ENCODE results near the gene PDGFC. TPM values are rescaled to one million over a fixed set of nuclear protein-coding genes. Genes with fewer than 3 reads are reported as not detected.

PDGFC gene
- total and polyA plus RNA-seq, 5 experiments from 2014 or later, result not detected

DNA sequence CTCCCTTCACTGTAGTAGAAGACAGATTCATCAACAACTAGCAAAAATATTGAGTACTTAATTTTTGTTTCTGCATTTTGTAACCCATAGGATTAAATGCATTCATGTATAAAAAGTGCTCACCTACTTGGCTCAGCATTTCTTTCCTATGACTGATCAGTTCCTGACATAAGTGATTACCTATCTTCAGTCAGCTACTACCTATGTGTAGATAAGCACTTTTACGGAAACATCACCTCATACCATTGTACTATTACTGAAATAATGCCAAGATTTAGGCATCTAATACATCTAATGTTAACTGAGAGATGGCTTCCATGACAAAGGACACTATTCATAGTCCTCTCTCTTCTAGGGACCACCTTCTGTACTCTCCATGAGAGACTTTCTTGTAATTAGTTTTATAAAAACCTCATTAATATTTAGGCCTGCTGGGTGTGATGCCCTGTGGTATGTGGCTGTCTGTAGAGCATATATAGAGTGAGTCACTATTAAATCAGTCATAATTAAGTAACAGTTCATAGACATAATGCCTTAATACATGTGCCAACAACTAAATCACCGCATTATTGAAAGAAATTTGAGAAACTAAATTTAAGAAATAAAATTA lies 147.0 kb downstream of the PDGFC start:
- POLR2A ChIA-PET, result no interaction called here
- peaks cover 0 to 14% (median 0%) of the 10 kb centered on the region in 9 donors for H3K9me3 Mint-ChIP-seq
- H3K4me3 Mint-ChIP-seq, result no peak overlapping the region
- ATAC-seq (no peak), DNase-seq (no peak)
- H3K27me3 Mint-ChIP-seq, result no peaks in the 10 kb centered on the region
- no peak overlapping the region for H3K27ac Mint-ChIP-seq
- H3K4me1 Mint-ChIP-seq, result no peaks in the 10 kb centered on the region
- H3K36me3 Mint-ChIP-seq, result no peaks in the 10 kb centered on the region

DNA sequence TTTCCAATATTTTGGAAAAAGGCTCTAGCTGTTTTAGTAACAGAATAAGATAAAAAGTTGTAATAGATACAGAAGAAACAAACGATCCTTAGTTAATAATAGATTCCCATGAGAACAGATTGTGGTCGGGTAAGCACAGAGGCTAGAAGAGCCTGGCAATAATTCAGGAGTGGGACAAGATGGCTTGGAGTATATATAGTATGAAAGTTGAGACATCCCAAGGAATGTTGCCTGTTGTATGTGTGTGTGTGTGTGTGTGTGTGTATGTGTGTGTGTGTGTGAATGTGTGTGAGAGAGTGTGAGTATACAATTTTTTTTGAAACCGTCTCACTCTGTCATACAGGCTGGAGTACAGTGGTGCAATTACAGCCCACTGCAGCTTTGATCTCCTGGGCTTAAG lies 150.7 kb downstream of the PDGFC start:
- Mint-ChIP-seq H3K27me3 (no peaks in the 10 kb centered on the region), H3K27ac (no peak overlapping the region), H3K9me3 (peaks cover 0 to 11% (median 0%) of the 10 kb centered on the region in 9 donors), H3K36me3 (no peaks in the 10 kb centered on the region), H3K4me1 (no peaks in the 10 kb centered on the region), H3K4me3 (no peak overlapping the region)
- POLR2A ChIA-PET, result no interaction called here
- DNase-seq (no peak), ATAC-seq (no peak)

DNA sequence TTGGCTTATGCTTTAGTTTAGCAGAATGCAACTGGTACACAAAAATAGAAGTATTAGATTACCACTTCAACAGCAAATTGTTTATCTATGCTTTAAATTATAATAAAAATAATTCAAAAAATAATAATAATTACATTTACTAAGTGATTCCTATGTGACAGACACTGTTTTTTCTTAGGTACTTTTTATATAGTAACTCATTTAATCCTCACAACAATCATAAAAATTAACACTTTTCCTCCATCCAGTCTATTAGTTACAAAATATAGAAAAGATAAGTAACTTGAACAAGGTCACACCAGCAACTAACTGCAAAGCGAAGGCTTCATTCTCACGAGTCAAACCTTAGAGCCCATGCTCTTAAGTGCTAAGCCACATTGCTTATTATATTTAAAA lies 155.2 kb downstream of the PDGFC start:
- ATAC-seq (no peak), DNase-seq (no peak)
- Mint-ChIP-seq H3K36me3 (no peaks in the 10 kb centered on the region), H3K27me3 (no peaks in the 10 kb centered on the region), H3K4me3 (no peak overlapping the region), H3K4me1 (no peaks in the 10 kb centered on the region), H3K9me3 (peaks cover 0 to 12% (median 6%) of the 10 kb centered on the region in 9 donors), H3K27ac (no peak overlapping the region)
- POLR2A ChIA-PET, result no interaction called here

DNA sequence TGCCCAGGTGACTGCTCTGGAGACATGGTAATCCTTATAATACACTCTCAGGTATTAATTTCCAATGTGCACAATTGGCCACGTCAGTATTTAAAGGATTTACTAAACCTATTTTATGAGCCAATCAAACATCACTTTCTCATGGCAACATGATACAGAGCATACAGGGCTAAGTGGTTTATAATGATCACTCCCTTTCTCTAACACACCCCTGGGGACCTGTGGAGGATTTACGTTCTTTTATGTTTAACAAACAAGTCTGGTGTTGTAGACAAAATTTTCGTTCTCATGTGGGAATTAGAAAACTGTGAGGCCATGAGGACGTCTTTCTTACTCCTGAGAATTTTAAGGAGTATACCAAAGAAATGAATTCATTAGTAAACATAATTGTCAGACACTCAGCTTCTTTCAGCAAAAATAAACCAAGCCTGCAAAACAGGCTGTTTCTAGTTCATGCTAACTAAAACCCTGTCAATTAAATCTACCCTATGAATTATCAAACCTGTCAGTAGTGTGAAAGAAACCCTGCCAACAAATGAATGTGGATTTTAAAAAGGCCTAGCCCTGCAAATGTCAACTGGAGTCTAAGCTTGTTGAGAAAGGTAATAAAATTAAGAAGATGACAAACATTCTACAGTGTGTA lies 155.8 kb downstream of the PDGFC start:
- Mint-ChIP-seq H3K36me3 (no peaks in the 10 kb centered on the region), H3K9me3 (peaks cover 0 to 13% (median 3%) of the 10 kb centered on the region in 9 donors), H3K4me1 (no peaks in the 10 kb centered on the region), H3K27me3 (no peaks in the 10 kb centered on the region), H3K27ac (no peak overlapping the region), H3K4me3 (no peak overlapping the region)
- POLR2A ChIA-PET, result no interaction called here
- ATAC-seq, result no peak
- DNase-seq, result no peak

DNA sequence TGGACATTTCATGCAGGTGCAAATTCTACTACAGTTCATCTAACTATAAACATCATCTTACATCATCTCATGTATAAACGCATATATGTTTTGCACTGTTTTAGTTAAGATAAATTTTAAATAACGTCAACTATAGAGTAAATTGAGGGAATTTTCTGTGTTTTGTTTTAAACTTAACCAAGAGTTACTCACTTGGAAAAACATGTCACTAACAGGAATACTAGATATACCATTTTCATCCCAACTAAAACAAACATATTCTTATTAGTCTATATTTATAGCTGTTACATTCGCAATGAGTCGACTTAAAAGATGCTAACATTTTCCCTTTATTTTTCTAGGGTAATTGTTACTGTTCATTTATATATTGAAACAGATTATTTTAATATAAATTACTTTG lies 159.6 kb downstream of the PDGFC start:
- POLR2A ChIA-PET, result no interaction called here
- Mint-ChIP-seq H3K4me1 (no peaks in the 10 kb centered on the region), H3K36me3 (no peaks in the 10 kb centered on the region), H3K4me3 (no peak overlapping the region), H3K27ac (no peak overlapping the region), H3K9me3 (peaks cover 0 to 8% (median 0%) of the 10 kb centered on the region in 9 donors), H3K27me3 (no peaks in the 10 kb centered on the region)
- ATAC-seq, result no peak
- no peak for DNase-seq

DNA sequence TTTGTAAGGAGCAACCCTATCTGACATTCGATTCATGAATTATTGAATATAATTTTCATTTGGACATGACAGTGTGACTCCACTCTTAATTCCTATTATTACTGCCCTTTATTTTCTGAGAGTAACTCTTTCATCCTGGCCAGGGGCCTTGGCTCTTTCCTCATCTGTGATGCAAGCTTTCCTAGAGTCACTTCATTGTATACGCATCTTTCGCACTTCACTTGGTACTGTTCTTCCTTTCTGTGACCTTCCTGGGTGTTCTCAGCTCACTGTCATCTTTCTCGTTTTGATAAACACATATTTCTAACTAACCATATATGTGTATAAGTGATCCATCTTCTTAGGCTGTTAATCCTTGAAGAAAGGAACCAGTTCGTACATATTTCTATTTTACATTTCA lies 160.3 kb downstream of the PDGFC start:
- H3K36me3 Mint-ChIP-seq, result no peaks in the 10 kb centered on the region
- H3K4me3 Mint-ChIP-seq, result no peak overlapping the region
- no peaks in the 10 kb centered on the region for H3K4me1 Mint-ChIP-seq
- ATAC-seq (no peak), DNase-seq (no peak)
- H3K27me3 Mint-ChIP-seq, result no peaks in the 10 kb centered on the region
- no peak overlapping the region for H3K27ac Mint-ChIP-seq
- H3K9me3 Mint-ChIP-seq, result peaks cover 0 to 8% (median 0%) of the 10 kb centered on the region in 9 donors
- POLR2A ChIA-PET, result no interaction called here

DNA sequence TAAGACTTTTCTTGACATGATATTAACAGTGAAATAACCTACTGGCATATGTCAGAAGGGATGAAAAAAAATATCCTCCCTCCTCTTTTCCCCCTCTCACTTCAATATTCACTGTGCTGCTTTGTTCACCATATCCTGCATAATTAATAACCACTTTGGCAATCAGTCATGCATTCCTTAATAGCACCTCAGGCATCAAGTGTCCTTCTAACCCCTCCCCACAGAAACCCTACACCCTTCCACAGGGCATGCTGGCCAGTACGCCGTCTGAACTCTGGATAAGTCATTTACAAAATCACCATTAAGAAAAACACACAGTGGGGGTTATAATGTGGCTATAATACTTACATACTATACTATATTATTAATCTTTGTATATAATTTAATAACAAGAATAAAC lies 165.9 kb downstream of the PDGFC start:
- peaks cover 0 to 2% (median 0%) of the 10 kb centered on the region in 9 donors for H3K9me3 Mint-ChIP-seq

DNA sequence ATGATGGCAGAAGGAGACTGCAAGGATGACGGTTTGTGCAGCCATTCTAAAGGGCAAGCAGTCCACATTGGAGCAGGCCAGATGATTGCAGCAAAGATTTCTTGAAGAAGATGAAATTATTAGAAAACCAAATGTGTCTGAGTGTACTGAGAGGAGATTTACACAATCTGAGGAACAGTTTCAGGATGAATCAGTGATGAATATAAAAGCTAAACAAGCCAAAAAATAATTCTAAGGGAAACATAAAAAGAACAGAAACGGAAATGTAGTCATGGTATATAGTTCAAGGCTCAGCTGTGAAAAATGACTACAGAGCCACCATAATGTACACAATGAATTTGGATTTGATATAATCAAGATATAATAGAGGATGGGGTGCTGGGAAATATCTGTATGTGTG lies 168.5 kb downstream of the PDGFC start:
- Mint-ChIP-seq H3K27me3 (no peaks in the 10 kb centered on the region), H3K4me3 (no peak overlapping the region), H3K36me3 (no peaks in the 10 kb centered on the region), H3K4me1 (no peaks in the 10 kb centered on the region), H3K9me3 (peaks cover 0 to 2% (median 0%) of the 10 kb centered on the region in 9 donors), H3K27ac (no peak overlapping the region)
- ATAC-seq (no peak), DNase-seq (no peak)
- POLR2A ChIA-PET, result no interaction called here

More for the DNA sequence above, 165.9 kb downstream of the PDGFC start:
- Mint-ChIP-seq H3K4me1 (no peaks in the 10 kb centered on the region), H3K4me3 (no peak overlapping the region), H3K27ac (no peak overlapping the region), H3K36me3 (no peaks in the 10 kb centered on the region), H3K27me3 (no peaks in the 10 kb centered on the region)
- ATAC-seq (no peak), DNase-seq (no peak)
- POLR2A ChIA-PET, result no interaction called here

DNA sequence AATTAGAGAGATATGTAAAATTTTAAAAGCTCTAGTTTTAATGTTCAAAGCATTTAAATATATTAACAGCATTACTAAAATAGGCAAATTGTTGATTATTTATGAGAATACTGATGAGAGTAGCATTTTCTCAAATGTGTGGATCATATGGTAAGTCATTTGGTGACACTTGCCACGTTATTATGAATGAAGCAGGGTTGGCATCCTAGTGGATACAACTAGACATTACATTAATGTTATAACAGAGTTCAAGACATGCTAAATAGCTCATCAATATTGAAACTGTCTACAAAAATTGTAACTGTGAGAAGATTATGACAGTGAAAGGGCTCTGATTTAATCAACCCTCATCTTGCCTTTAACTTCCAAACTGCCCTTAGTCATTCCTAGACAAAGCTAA lies 171.1 kb downstream of the PDGFC start:
- Mint-ChIP-seq H3K36me3 (no peaks in the 10 kb centered on the region), H3K27me3 (peaks cover 0 to 1% (median 0%) of the 10 kb centered on the region in 5 donors), H3K4me1 (no peaks in the 10 kb centered on the region), H3K9me3 (peaks cover 0 to 2% (median 0%) of the 10 kb centered on the region in 9 donors), H3K27ac (no peak overlapping the region), H3K4me3 (no peak overlapping the region)
- POLR2A ChIA-PET, result no interaction called here
- DNase-seq (no peak), ATAC-seq (no peak)

DNA sequence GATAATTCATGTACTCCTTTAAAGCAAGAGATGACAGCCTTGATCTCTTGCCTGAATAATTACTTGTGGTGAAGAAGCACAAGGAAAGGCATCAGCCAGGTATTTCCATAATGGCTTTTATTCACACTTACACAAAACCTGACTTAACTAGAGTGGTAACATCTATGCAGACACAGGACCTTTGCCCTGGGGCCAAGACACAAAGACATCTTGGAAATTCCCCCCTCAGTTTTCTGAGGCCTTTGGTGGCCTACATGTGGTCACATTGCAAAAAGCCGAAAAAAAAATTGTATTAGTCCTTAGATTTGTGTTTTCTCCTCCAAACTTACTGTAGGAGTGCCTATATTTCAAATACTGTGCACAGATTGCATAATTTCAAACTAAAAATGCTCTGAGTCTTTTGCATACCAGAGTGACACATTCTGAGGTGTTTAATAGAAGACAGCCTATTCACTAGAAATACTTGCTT lies 172.4 kb downstream of the PDGFC start:
- no peaks in the 10 kb centered on the region for H3K36me3 Mint-ChIP-seq
- H3K27me3 Mint-ChIP-seq, result peaks cover 0 to 1% (median 0%) of the 10 kb centered on the region in 5 donors
- no peak overlapping the region for H3K4me3 Mint-ChIP-seq
- POLR2A ChIA-PET, result no interaction called here
- no peak for ATAC-seq
- no peaks in the 10 kb centered on the region for H3K4me1 Mint-ChIP-seq
- DNase-seq, result no peak
- H3K27ac Mint-ChIP-seq, result no peak overlapping the region
- H3K9me3 Mint-ChIP-seq, result peaks cover 0 to 2% (median 0%) of the 10 kb centered on the region in 9 donors

DNA sequence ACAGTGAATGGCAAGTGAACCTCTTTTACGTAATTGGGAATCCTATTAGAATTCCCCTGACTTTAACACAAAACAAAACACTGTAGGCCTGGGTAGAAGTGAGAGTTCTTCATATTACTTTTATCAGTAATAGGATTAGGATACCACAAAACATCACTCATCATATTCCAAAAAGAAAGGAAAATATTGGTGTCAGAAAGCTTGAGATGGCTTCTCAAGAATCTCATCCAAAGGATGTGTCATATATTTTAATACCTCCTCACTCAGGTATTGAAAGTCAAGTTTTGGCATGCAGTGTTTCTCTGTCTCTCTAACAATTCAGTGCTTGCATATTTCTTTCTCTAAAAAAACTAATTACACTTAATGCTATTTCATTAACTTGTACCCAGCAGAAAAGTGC lies 173.2 kb downstream of the PDGFC start:
- POLR2A ChIA-PET, result no interaction called here
- H3K4me1 Mint-ChIP-seq, result no peaks in the 10 kb centered on the region
- H3K36me3 Mint-ChIP-seq, result no peaks in the 10 kb centered on the region
- H3K27me3 Mint-ChIP-seq, result peaks cover 0 to 1% (median 0%) of the 10 kb centered on the region in 5 donors
- H3K27ac Mint-ChIP-seq, result no peak overlapping the region
- ATAC-seq, result no peak
- H3K4me3 Mint-ChIP-seq, result no peak overlapping the region
- no peak for DNase-seq
- H3K9me3 Mint-ChIP-seq, result peaks cover 0 to 2% (median 0%) of the 10 kb centered on the region in 9 donors

DNA sequence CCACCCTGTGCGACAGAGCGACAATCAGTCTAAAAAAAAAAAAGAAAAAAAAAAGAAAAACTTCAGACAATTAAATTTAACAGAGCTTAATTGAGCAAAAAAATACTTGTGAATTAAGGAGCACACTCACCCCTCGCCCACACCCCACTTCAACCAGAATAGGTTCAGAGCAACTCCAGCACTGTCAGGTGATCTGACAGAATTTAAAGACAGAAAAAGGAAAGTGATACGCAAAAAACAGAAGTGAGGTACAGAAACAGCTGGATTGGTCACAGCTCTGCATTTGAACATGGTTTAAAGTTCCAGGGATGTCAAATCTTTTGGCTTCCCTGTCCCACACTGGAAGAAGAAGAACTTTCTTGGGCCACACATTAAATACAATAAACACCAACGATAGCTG lies 174.4 kb downstream of the PDGFC start:
- Mint-ChIP-seq H3K27me3 (peaks cover 0 to 1% (median 0%) of the 10 kb centered on the region in 5 donors), H3K36me3 (no peaks in the 10 kb centered on the region), H3K27ac (no peak overlapping the region), H3K4me1 (no peaks in the 10 kb centered on the region), H3K4me3 (no peak overlapping the region), H3K9me3 (peaks cover 0 to 2% (median 0%) of the 10 kb centered on the region in 9 donors)
- POLR2A ChIA-PET, result no interaction called here
- DNase-seq (no peak), ATAC-seq (no peak)

DNA sequence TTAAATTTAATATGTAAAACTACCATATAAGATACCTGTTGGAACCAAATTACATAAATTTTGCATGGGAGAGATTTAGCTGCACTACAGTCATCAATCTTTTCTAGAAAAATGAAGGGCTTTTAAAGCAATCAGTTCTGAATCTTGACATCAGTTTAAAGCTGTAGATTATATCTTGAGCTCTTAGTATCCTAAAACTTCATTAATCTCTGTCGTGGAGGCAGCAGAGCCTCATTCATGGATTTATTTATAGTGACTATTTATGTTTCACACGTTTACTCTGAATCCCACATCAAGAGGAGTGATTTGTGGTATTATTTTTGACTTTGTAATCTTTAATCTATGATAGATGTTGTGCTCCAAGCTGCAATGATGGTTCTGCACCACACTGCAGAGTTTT lies 175.9 kb downstream of the PDGFC start:
- H3K27me3 Mint-ChIP-seq, result peaks cover 0 to 1% (median 0%) of the 10 kb centered on the region in 5 donors
- no peaks in the 10 kb centered on the region for H3K4me1 Mint-ChIP-seq
- POLR2A ChIA-PET, result interaction anchor here (0.5 kb wide), 1 partner anchor 715 kb away, joined by 3 read pairs; no protein-coding TSS in a partner anchor
- H3K27ac Mint-ChIP-seq, result no peak overlapping the region
- ATAC-seq (no peak), DNase-seq (no peak)
- H3K36me3 Mint-ChIP-seq, result no peaks in the 10 kb centered on the region
- H3K9me3 Mint-ChIP-seq, result peaks cover 0 to 2% (median 0%) of the 10 kb centered on the region in 9 donors
- no peak overlapping the region for H3K4me3 Mint-ChIP-seq

DNA sequence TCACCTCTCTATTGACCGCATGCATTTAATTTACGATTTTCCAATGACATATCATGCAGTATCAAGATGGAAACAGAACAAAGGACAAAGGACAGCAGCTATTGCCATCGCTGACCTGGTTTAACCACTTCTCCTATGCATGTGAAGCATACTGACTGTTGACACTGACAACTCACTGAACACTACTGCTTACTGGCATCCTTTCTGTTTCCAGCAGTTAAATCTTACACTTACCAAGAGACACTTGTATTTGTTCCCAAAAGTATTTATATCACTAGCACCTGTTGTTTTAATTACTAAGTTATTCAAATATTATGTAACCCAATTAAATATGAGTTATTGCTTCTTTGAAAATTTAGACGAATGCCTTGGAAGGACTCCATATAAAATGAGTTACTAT lies 176.7 kb downstream of the PDGFC start:
- H3K27me3 Mint-ChIP-seq, result peaks cover 0 to 1% (median 0%) of the 10 kb centered on the region in 5 donors
- H3K27ac Mint-ChIP-seq, result no peak overlapping the region
- ATAC-seq (no peak), DNase-seq (no peak)
- H3K4me3 Mint-ChIP-seq, result no peak overlapping the region
- H3K9me3 Mint-ChIP-seq, result peaks cover 0 to 2% (median 0%) of the 10 kb centered on the region in 9 donors
- H3K36me3 Mint-ChIP-seq, result no peaks in the 10 kb centered on the region
- POLR2A ChIA-PET, result no interaction called here
- H3K4me1 Mint-ChIP-seq, result no peaks in the 10 kb centered on the region
